Superior temporal gyrus (tissue), 1 donor: ENCODE results near the gene CDC14A.
A peak's percentile ranks its signal among the peaks of the same experiment; 100 is the strongest.

Experiments used
- DNase-seq: peaks from one replicate; pipeline ENCODE4 v3.0.0-alpha.2; 2016; ENCODE audit errors: extremely low spot score

CDC14A gene

DNA sequence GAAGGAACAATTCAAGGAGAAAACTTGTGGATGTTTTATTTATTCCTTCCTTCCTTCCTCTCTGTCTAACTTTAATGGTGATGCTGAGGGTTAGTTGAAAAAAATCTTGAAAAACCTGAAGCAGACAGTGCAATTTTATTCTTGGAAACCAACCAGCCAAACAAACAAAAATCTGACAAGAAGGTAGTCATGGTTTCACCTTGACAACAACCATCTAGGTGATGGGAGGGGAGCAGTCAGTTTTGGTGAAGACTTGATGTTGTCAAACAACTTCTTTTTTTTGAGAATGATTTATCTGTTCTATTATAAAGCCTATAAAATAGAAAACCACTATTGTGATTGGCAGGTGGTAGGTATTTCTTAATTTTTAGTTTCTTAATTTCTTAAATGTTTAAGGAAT is 93.3 kb downstream of the CDC14A start:
- DNase-seq, result no peak

DNA sequence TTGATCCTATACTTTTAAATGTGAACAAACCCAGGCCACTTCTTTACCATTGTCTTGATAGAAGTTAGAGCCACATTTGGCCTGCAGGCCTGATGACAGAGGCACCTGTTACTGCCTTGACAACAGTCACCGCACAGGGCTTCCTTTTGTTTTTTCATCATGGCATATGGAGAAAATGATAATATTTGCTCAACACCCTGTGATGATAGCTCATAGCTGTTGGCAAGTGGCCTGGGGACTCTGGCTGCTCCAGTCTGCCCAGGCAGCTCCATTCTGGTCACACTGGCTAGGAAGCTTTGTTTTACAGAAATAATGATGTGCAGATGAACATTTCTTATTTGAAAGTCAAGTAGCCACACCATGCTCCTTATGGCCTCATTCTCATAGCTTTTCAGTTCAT is 96.1 kb downstream of the CDC14A start:
- DNase-seq, result no peak

DNA sequence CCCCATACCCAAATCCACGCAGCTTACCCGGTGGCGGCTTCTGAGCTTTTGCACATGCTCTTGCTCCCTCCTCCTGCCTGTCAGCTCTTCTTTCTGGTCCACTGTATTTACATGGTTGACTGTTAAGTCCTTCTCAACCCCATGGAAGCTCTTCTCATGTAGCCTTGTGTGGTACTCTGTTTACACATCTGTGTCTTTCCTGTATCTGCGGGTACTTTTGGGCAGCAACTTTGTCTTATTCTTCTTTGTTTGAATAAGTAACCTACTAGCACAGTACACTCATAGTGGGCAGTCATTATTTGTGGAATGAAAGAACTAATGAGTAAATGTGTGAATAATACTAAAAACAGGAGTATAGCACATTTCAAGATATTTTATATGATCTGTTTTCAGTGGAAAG is 97.2 kb downstream of the CDC14A start:
- no peak for DNase-seq

- no peak for DNase-seq
These were observed 100.3 kb downstream of the CDC14A start for GRCh38 chr1:100452641-100453040.

DNA sequence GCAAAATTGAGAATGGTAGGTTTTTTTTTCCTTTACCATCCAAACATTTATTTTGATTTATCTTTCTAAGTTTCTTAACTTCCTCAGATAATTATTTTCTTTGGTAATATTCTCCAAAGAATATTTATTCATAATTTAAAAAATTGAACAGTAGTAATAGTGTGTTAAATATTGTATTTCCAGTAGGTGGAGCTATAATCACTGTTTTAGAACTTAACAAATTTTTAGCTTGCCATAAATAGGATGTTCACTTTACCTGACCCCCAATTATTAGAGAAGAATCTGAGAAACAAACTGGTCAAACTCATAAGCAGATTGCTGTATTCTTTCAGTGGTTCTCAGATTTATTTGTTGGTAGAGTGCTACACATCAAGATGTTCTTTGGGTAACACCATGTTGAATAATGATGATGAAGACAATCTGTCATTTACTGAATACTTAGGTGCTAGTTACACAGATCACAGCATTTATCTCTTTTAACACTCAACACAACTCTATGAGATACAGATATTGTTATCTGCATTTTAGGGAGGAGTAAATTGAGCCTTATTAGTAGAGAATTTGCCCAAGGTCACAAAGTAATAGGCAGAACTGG is 103.3 kb downstream of the CDC14A start:
- DNase-seq, result peak; percentile 52

DNA sequence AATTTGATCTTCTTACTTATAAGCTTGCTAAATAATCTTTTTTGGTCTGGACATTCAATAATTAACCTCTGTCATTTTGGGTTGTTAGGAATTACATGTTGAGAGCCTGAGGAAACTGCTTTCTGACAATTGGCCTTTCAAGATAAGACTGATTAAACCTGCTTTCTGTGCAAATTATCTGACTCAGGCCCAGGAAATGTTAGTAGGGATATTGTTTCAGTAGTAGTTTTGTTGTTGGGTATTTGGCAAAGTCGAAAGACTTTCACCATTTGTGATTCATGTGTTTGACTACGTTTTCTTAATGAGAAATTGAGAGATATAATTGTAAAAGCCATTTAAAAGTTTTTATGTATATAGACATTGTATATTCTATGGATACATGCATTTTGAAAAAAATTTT is 104.6 kb downstream of the CDC14A start:
- DNase-seq, result no peak

- no peak for DNase-seq
These were observed 105.4 kb downstream of the CDC14A start for GRCh38 chr1:100457683-100458082.

GRCh38 chr1:100458661-100459357 is 106.5 kb downstream of the CDC14A start:
- DNase-seq, result no peak

DNA sequence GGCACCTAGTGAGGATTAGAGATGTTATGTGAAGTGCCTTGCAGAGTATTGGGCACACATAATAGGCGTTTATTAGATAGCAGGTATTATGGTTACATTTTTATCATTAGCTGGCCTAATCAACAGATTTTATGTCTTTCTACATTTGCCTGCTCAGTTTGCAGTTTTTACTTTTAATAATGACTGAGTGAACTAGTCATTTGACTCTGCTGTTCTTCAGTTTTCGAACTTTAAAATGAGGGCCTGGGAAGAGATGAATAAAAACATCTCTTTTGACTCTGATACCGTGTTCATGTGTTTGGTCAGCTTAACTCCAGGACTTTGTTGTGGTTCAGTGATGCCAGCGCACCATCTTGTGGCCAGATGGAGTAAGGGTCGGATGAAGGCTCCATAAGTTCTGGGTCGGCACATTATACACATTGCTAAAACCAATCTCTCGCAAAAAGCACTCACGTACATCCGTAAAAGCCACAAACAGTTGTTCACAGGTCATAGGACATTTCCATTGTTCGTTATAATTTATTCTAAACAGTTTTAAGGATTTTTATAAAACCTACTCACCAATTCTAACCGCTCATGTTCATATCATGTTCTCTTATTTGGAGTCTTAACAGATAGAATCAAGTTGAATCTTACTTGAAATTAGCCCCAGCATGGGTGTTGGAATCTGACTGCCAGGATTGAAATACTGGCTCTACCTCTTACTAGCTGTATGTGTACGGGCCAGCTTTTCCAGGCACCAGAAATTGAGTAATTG is 107.2 kb downstream of the CDC14A start:
- DNase-seq, result peak; percentile 89

- DNase-seq, result no peak
These were observed 108.9 kb downstream of the CDC14A start for GRCh38 chr1:100461222-100461621.

- no peak for DNase-seq
These were observed 110.2 kb downstream of the CDC14A start for GRCh38 chr1:100462326-100463025.

- peak; percentile 85 for DNase-seq
These were observed 111.6 kb downstream of the CDC14A start for GRCh38 chr1:100463791-100464424.

DNA sequence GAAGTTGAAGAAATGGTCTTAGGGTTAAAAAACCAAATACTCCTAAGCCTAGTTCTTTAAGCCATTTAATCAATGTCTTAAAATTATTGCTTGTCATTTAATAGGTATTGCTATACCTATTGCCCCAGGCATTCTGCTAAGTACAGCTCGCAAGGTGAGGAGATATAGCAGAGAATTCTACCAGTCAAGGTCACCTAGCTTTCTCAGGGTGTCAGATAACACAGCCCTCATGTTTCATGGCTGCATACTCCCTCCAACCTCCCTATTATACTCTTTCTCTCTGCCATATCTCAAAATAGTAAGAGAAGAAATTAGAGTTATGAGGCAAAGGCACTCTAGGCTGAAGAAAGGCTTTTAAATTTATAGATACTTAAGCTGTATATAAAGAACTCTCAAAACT is 117.3 kb downstream of the CDC14A start:
- DNase-seq, result no peak

DNA sequence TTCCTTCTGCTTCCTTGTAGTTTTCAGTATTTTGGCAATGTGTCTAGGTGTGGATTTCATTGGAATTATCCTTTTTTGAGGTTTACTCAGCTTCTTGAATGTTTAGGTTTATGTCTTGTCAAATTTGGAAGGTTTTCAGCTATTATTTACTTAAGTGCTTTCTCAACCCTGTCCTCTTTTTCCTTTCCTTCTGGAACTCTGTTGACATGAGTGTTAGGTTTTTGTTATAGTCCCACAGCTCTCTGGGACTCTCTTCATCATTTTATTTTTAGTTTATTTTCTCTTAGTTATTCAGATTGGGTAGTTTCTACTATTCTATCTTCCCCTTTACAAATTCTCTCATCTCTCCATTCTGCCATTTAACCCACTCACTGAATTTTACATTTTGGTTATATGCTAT is 122.5 kb downstream of the CDC14A start:
- DNase-seq, result no peak

GRCh38 chr1:100476735-100477290 is 124.5 kb downstream of the CDC14A start:
- no peak for DNase-seq

DNA sequence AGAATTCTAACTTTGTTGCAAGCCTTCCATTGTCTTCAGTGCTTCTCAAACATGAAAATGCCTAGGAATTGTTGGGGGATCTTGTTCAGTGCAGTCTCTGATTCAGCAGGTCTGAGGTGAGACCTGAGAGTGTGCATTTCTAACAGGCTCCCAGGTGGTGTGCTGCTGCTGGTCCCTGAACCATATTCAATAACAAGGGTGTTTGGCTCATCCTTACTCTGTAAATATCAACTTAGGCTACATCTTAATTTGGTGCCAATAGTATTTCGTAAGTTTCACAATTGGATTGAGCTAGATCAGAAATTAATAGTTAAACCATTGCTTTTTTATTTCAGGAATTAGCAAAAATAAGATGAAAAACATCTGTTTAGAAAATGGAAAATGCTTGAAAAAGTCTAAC is 126.5 kb downstream of the CDC14A start:
- no peak for DNase-seq

GRCh38 chr1:100479620-100480338 is 127.5 kb downstream of the CDC14A start:
- no peak for DNase-seq

GRCh38 chr1:100481303-100481702 is 129.0 kb downstream of the CDC14A start:
- no peak for DNase-seq

GRCh38 chr1:100482167-100482566 is 129.9 kb downstream of the CDC14A start:
- DNase-seq, result no peak

- no peak for DNase-seq
These were observed 130.4 kb downstream of the CDC14A start for GRCh38 chr1:100482748-100483147.

DNA sequence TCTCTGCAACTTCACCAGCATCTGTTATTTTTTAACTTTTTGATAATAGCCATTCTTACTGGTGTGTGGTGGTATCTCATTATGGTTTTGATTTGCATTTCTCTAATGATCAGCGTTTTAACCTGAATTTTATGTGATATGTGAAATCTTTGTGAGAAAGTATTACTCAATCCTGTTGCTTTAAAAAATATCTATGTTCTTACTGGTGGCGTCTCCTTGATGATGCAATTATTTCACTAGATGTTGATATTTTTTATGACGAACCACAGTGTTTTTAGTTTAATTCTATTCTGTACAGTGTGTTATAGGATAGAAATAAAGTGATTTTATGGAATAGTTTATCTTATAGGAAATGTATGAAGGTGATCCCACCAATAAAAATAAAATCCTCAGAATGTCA is 130.9 kb downstream of the CDC14A start:
- no peak for DNase-seq
